WERI-Rb-1 (cell line): ENCODE measurements around the gene CREBRF.
"Not testable (repeated sequence)": the region's sequence is repeated elsewhere in the genome, so short reads cannot be mapped to it uniquely, and the experiment has no call there.

ENCODE experiments used
- DNase-seq: peaks from one replicate; pipeline ENCODE4 v3.0.0-alpha.2; 2020
- H3K27ac ChIP-seq: fragments of 250-450 bp; sonication (Bioruptor Pico); 2 replicates; pipeline ENCODE4 v1.5.1; 2020; ENCODE audit warnings: mild to moderate bottlenecking, moderate library complexity
- H3K27me3 ChIP-seq: fragments of 250-450 bp; sonication (Bioruptor Pico); 2 replicates; pipeline ENCODE4 v1.5.1; 2021; ENCODE audit warnings: mild to moderate bottlenecking, low read depth, moderate library complexity; ENCODE audit not compliant: insufficient read depth, severe bottlenecking
- H3K36me3 ChIP-seq: fragments of 250-450 bp; sonication (Bioruptor Pico); 2 replicates; pipeline ENCODE4 v1.5.1; 2020; ENCODE audit warnings: mild to moderate bottlenecking, moderate library complexity
- H3K4me3 ChIP-seq: 2 replicates; pipeline ENCODE4 v1.5.1; 2011; ENCODE audit warnings: low read depth, mild to moderate bottlenecking, control low read depth, low read length
- H3K9me3 ChIP-seq: fragments of 250-450 bp; sonication (Bioruptor Pico); 2 replicates; pipeline ENCODE4 v1.5.1; 2021; ENCODE audit warnings: mild to moderate bottlenecking, moderate library complexity; ENCODE audit not compliant: severe bottlenecking
- TF ChIP-seq, protein P1 (sequence below): IDR thresholded peaks from 2 replicates; pipeline ENCODE4 v1.5.1; 2011; ENCODE audit warnings: low read depth, mild to moderate bottlenecking, control low read depth, inconsistent platforms, low read length

The CREBRF gene

DNA sequence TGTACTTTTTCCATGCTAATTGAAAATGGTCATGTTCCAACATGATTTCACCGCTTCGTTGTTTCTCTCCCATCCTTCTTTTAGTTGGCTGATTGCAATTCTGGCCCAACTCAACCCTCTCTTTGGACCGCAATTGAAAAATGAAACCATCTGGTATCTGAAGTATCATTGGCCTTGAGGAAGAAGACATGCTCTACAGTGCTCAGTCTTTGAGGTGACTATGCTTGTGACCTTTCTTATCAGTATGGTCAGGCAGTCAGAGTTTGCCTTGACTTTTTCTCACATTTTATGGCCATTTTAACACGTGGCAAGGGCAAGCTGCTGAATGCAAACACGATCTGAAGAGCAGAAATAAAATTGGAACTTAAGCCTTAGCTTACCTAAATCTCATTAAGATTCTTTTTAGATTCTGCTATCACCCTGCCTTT, 36.0 kb upstream of the CREBRF start:
- H3K36me3 ChIP-seq: peaks cover 35% of the 10 kb centered on the region

DNA sequence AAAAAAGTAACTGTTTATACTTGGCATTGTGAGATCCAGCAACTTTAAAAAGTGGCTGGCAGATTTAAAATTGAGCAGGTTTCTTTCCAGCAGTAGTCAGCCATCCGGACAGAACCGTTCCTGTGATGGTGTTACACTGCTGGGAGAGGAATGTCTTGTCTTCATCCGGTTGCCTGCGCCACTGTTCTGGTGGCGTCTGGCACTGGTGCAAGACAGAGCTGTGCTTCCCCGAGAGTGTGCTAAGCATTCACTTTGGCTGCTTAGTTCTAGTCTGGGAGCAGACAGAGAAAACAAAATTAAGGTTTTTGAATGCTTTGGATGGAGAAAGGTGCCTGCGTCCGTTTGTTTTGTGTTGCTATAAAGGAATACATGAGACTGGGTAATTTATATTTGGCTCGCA, 35.5 kb upstream of the CREBRF start:
- Histone ChIP-seq H3K27me3 (no peaks in the 10 kb centered on the region), H3K9me3 (no peaks in the 10 kb centered on the region), H3K36me3 (peaks cover 37% of the 10 kb centered on the region), H3K4me3 (no peak overlapping the region), H3K27ac (no peak overlapping the region)
- no peak for DNase-seq
- TF ChIP-seq, protein P1, sequence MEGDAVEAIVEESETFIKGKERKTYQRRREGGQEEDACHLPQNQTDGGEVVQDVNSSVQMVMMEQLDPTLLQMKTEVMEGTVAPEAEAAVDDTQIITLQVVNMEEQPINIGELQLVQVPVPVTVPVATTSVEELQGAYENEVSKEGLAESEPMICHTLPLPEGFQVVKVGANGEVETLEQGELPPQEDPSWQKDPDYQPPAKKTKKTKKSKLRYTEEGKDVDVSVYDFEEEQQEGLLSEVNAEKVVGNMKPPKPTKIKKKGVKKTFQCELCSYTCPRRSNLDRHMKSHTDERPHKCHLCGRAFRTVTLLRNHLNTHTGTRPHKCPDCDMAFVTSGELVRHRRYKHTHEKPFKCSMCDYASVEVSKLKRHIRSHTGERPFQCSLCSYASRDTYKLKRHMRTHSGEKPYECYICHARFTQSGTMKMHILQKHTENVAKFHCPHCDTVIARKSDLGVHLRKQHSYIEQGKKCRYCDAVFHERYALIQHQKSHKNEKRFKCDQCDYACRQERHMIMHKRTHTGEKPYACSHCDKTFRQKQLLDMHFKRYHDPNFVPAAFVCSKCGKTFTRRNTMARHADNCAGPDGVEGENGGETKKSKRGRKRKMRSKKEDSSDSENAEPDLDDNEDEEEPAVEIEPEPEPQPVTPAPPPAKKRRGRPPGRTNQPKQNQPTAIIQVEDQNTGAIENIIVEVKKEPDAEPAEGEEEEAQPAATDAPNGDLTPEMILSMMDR: no peak

More for the DNA sequence above, 36.0 kb upstream of the CREBRF start:
- TF ChIP-seq, protein P1: no peak
- Histone ChIP-seq H3K4me3 (no peak overlapping the region), H3K27ac (no peak overlapping the region), H3K27me3 (no peaks in the 10 kb centered on the region), H3K9me3 (no peaks in the 10 kb centered on the region)
- DNase-seq: no peak

DNA sequence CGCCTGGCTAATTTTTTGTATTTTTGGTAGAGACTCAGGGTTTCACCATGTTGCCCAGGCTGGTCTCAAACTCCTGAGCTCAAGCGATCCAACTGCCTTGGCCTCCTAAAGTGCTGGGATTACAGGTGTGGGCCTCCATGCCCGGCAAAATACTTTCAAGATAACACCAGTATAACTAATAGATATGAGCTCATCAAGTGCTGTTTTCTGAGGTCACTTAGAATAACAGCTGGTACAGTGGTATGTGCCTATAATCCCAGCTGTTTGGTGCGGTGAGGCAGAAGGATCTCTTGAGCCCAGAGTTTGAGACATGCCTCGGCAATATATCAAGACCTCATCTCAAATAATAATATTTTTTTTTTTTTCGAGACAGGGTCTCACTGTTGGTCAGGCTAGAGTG, 30.5 kb upstream of the CREBRF start:
- H3K27ac ChIP-seq: no peak overlapping the region
- H3K27me3 ChIP-seq: no peaks in the 10 kb centered on the region
- TF ChIP-seq, protein P1: no peak
- H3K36me3 ChIP-seq: peaks cover 30% of the 10 kb centered on the region
- DNase-seq: no peak
- H3K4me3 ChIP-seq: no peak overlapping the region
- no peaks in the 10 kb centered on the region for H3K9me3 ChIP-seq

DNA sequence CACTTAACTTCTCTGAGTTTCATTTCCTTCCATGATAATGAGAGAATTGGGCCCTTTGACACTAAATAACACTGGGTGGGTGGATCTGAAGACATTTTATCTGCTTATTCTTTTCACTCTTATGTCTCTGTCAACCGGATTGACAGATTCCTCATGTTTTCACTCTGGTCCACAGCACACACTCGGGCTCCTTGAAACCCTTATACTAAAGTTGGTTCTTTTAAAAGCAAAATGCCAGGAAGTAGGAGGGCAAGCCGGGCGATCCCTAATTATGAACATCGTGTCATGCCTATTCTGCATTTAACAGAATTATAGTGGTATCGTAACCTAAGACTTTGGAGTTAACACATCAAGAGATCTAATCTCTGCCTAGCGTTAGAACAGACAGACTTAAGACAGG, 28.2 kb upstream of the CREBRF start:
- no peak overlapping the region for H3K27ac ChIP-seq
- no peak for DNase-seq
- H3K9me3 ChIP-seq: no peaks in the 10 kb centered on the region
- TF ChIP-seq, protein P1: no peak
- peaks cover 17% of the 10 kb centered on the region for H3K36me3 ChIP-seq
- H3K27me3 ChIP-seq: no peaks in the 10 kb centered on the region
- no peak overlapping the region for H3K4me3 ChIP-seq

DNA sequence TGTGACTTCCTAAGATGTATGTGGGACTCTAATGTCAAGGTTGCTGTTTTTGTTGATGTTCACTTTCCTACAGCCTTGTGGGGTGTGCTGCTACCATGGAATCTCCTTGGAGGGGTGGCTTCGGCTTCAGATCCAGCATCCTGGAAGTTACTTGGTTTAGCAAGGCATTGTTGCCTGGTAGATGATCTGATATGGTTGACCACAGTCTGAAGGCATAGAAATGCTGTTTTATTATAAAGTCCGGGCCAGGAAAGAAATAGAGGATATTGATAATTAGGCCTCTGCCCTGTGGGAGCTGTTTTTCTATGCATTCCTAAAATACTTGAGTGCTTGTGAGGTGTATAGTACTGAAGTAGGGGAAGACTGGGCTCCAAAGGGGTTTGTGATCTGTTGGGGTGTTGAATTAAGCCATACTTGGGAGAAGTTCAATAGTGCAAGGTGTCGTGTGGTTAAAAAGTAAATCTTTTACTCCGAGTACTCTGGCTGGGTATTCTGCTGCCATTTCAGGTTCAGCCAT, 27.3 kb upstream of the CREBRF start:
- Histone ChIP-seq H3K27me3 (no peaks in the 10 kb centered on the region), H3K4me3 (no peak overlapping the region), H3K27ac (no peak overlapping the region), H3K36me3 (peaks cover 10% of the 10 kb centered on the region), H3K9me3 (no peaks in the 10 kb centered on the region)
- TF ChIP-seq, protein P1: no peak
- no peak for DNase-seq

DNA sequence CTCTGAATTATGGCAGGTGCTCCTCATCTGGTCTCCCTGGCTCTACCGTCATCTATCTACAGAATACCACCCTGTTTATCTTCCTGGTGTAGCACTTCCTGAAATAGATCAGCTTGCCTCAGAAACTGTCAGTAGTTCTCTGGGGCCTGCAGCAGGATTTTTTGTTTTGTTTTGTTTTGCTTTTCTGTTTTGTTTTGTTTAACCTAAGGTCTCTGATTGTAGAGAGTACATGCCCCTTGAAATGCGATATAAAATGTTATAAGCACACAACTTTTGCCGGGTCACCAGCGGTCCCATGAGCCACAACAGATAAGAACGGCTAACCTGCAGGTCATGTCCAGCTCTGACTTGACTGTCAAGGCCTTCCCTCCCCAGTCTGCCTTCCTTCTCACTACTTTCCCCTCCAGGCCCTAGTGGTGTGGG, 26.6 kb upstream of the CREBRF start:
- H3K27ac ChIP-seq: no peak overlapping the region
- TF ChIP-seq, protein P1: no peak
- peaks cover 13% of the 10 kb centered on the region for H3K36me3 ChIP-seq
- H3K4me3 ChIP-seq: no peak overlapping the region
- DNase-seq: no peak
- H3K27me3 ChIP-seq: no peaks in the 10 kb centered on the region
- H3K9me3 ChIP-seq: no peaks in the 10 kb centered on the region

DNA sequence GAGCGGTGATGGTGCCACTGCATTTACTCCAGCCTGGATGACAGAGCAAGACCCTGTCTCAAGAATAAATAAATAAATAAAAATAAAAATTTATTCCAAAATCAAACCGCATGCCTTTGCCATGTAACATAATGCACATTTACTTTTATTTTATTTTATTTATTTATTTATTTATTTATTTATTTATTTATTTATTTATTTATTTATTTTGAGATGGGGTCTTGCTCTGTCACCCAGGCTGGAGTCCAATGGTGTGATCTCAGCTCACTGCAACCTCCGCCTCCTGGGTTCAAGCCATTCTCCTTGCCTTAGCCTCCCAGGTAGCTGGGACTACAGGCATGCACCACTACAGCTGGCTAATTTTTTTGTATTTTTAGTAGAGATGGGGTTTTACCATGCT, 24.1 kb upstream of the CREBRF start:
- H3K36me3 ChIP-seq: peaks cover 24% of the 10 kb centered on the region
- not testable (repeated sequence) for DNase-seq, H3K9me3 ChIP-seq, H3K27ac ChIP-seq, H3K4me3 ChIP-seq, H3K27me3 ChIP-seq
